Stimulated activated CD4-positive, alpha-beta T cell treated with anti-CD3 and anti-CD28 coated beads, TNF-alpha, amount 100 ng/mL, for 24 hours (primary cell): ENCODE measurements around the gene ECEL1.
"Not testable (repeated sequence)": the region's sequence is repeated elsewhere in the genome, so short reads cannot be mapped to it uniquely, and the experiment has no call there.

Experiments used
- DNase-seq, 3 experiments: peaks; one replicate each; pipeline ENCODE4 v3.0.0-alpha.2; 2020; ENCODE audit warnings: low read depth in 3 of 3

ECEL1 gene, protein sequence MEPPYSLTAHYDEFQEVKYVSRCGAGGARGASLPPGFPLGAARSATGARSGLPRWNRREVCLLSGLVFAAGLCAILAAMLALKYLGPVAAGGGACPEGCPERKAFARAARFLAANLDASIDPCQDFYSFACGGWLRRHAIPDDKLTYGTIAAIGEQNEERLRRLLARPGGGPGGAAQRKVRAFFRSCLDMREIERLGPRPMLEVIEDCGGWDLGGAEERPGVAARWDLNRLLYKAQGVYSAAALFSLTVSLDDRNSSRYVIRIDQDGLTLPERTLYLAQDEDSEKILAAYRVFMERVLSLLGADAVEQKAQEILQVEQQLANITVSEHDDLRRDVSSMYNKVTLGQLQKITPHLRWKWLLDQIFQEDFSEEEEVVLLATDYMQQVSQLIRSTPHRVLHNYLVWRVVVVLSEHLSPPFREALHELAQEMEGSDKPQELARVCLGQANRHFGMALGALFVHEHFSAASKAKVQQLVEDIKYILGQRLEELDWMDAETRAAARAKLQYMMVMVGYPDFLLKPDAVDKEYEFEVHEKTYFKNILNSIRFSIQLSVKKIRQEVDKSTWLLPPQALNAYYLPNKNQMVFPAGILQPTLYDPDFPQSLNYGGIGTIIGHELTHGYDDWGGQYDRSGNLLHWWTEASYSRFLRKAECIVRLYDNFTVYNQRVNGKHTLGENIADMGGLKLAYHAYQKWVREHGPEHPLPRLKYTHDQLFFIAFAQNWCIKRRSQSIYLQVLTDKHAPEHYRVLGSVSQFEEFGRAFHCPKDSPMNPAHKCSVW

DNA sequence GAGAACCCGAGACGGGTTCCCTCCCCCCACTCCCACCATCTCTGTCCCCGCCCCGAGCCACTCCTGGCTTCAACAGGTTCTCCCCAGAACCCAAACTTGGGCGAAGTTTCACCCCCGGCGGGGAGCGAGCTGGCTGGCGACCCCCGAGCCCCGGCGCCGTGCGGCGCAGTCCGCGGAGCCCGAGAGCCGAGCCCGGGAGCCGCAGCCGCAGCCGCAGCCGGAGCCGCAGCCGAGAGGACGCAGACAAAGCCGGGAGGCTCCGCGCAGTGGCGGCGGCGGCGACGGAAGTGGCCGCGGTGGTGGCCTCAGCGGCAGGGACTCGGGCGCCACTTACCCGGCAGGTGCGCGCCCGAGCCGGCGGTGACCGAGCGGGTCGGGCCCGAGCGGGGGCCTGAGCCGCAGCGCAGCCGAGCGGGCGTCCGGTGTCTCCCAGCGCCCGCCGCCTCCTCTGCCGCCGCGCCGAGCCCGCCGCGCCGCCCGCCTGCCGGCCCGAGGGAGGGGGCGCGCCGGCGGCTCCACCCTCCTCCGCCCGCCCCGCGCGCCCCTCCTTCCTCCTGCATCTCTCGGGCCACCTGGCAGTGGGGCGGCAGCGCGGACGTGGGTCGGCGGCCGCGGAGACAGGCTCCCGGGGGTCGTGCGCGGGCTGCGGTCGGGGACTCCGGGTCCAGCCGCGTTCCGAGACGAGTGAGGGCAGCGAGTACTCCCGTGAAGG is at the start of gene ECEL1:
TSS of gene ECEL1 (minus strand) at position 450 of the 712 bp plus-strand sequence. CDS start 1,181 bp downstream, outside the sequence.
- no peak for DNase-seq

DNA sequence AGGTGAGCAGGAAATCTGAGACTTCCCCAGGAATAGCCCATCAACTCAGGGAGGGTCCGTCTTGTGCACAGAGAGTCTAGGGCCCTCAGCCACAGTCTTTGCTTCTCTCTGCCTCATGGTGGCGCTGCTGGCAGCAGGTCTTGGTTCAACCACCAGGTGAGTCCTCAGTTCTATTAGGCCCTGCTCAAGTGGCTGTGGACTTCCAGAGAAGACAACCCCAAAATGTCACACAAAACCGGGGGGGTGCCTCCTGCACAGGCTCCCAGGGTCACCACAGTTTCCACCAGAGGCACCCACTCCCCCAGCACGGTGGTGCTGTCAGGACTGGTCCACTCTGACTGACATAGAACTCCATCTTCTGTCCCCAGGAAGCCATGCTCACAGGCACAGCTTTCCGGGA is 49.4 kb upstream of the ECEL1 start:
- no peak for DNase-seq

DNA sequence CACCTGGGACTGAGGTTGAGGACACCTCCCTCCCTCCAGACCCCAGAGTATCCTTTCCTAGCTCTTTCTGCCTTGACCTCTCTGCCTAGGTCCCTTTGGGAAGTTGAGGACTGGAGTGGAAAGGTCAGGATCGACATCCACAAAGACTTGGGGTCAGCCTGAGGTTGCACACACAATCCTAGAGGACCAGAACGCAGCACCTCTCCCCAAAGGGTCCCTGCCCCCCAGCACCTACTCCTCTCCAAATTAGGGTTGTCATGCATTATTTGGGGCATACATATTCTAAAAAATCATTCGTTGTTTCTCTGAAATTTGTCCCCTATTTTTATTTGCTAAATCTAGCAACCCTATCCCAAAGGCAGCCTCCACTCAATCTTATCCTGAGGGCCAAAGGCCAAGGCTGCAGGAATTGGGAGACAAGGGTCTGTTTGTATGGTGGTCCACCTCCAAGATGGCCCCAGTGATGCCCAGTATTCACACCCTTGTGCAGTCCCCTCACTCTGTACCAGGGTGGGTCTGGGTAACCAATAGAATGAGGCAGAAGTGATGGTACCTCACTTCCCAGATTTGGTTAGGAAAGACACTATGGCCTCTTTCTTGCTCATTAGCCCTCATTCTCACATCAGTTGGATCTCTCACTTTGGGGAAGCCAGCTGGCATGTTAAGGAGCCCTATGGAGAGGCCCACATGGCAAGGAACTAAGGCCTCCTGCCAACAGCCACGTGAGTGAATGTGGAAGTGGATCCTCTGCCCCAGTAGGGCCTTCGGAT is 48.3 kb upstream of the ECEL1 start:
- DNase-seq = no peak

DNA sequence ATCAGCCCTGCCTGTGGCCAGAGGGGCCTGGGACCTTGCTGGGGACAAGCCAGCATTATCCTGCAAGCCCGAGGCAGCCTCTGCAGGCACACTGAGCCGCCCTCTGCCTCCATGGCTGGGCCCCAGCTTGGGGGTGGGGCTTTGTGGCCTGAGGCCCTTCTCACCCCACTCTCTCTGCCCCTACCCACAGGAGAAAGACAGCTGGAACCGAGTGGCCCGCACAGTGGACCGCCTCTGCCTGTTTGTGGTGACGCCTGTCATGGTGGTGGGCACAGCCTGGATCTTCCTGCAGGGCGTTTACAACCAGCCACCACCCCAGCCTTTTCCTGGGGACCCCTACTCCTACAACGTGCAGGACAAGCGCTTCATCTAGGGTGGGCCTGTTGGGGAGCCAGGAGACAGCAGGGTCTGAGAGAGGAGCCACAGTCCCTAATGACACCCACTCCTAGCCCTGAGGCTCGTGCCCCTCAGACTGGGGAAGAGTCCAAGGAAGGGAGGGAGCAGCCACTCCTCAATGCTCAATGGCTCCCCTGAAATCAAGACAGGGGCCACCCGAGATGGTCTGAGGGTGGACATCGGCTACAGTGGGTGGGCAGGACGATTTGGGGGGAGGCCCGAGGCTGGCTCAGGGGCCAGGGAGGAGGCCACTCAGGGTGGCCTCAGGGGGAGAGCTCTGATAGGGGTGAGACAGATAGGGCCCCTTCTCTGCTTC is 47.5 kb upstream of the ECEL1 start:
- no peak for DNase-seq

DNA sequence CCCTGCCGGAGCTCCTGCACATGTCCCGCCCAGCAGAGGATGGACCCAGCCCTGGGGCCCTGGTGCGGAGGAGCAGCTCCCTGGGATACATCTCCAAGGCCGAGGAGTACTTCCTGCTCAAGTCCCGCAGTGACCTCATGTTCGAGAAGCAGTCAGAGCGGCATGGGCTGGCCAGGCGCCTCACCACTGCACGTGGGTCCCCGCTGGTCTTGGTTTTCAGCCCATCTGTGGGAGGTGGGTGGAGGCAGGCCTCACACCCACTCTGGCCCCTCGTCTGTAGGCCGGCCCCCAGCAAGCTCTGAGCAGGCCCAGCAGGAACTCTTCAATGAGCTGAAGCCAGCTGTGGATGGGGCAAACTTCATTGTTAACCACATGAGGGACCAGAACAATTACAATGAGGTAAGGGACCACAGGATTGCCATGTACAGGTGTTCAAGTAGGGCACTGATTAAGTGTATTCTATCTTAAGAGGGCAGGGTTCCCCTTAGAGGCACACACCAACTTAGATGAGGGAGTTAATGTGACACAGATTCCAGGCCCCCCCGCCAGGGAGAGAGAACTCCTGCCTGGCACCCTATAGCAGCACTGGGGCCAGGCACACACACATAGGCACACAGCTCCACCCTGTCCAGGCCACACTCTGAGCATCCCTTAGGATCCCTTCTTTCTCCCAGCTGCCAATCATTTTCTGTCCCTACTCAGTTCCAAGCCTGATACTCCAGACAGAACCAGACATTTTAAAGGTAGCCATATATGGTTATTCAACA is 46.5 kb upstream of the ECEL1 start:
- DNase-seq = no peak

DNA sequence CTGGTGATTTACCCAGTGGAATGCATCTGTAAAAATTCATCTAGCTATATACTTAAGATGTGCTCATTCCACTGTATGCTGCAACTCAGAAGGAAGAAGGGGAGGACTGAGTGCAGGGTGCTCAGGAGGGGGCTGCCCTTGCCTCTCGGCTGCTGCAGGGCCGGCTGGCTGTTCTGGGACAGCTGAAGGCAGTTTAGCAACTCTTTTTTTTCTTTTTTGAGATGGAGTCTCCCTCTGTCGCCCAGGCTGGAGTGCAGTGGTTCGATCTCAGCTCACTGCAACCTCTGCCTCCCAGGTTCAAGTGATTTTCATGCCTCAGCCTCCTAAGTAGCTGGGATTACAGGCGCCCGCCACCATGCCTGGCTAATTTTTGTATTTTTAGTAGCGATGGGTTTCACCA is 45.2 kb upstream of the ECEL1 start:
- DNase-seq = not testable (repeated sequence)

DNA sequence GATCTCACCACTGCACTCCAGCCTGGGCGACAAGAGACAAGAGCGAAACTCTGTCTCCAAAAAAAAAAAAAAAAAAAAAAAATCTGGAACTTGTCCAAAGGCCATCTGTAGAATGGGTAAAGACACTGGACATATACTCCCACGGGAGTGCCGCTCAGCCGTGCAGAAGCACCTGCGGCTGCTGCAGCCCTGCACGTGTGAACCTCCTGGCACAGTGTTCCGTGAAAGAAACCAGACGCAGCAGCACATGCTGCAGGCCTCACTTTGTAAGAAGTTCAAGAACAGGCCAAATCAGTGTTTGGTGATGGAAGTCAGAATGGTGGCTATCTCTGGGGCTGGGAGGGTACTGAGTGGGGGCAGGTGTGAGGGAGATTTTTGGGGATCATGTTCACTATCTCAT is 44.8 kb upstream of the ECEL1 start:
- DNase-seq = no peak

DNA sequence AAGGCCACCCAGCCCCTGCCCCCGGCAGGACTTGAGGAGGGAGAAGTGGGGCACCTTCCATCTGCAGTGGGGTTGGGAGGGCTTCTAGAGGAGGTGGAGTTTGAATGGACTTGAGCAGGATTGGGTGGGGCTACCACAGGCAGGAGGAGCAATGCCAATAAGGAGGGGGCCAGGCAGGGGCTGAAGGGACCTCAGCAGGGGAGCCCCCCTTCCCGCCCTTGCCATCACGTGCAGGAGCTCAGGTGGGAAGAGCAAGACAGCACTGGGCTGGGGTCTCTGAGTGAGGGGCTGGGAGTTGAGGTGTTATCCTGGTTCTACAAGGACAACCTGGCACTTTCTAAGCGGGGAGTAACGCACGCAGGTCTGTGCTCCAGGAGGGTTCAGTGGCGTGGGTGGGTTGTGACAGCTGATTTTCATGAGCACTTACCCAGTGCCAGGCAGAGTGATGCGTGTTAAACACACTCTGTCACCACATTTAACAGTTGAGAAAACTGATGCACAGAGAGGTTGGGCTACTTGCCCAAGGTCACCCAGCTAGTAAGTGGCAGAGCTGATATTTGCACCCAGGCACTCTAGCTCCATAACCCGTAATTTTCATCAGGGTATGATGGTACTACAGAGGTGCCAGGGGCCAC is 43.1 kb upstream of the ECEL1 start:
- DNase-seq = no peak

DNA sequence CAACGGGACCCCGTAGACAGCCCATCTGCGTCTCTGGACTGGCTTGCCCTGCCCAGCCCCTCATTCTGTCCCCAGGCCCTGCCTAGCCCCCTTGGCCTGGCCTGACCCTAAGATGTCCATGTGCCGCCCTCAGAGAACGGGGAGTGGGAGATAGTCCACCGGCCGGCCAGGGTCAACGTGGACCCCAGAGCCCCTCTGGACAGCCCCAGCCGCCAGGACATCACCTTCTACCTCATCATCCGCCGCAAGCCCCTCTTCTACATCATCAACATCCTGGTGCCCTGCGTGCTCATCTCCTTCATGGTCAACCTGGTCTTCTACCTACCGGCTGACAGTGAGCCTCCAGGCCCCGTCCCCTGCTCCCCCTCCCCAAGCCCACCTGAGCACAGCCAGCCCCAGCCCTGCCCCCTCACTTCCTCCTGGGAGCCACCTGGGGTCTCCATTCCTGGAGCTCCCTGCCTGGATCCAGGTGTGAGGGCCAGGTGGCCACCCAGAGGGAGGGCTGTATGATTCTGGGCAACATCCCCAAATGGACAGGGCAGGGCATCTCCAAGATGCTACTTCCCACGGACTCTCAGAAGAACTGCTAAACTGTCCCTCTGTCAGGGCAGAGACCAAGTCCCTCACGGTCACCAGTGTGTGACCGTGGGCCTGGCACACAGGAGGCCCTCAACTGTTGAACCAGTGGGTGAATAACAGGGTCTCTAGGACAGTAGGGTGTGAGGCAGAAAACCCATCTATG is 42.3 kb upstream of the ECEL1 start:
- no peak for DNase-seq

DNA sequence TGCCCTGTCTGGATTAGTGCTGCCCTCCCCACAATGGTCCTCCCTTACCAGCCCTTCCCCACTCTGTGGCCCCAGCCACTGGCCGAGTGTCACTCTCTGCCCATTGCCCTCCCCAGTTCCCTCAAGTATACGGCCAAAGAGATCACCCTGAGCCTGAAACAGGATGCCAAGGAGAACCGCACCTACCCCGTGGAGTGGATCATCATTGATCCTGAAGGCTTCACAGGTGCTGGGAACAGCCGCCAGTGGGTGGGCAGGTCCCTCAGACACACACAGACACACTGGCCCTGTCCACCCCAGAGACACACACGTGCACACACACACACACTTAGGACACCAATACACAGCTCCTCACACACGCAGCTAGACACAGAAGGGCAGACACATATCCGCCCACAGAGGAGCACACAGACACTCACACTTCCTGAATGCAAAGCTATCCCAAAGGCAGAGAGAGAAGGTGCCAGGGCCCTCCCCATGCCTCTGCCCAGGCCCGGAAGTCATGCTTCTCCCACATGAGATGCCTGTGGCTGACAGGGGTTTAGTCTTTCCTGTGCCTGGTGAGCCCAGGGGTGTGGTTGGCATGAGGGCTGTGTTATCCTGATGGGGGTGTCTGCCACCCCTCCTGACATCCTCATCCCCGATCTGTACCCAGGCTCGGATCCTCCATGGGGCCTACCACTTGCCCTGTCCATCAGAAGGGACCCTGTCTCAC is 41.3 kb upstream of the ECEL1 start:
- DNase-seq = no peak

DNA sequence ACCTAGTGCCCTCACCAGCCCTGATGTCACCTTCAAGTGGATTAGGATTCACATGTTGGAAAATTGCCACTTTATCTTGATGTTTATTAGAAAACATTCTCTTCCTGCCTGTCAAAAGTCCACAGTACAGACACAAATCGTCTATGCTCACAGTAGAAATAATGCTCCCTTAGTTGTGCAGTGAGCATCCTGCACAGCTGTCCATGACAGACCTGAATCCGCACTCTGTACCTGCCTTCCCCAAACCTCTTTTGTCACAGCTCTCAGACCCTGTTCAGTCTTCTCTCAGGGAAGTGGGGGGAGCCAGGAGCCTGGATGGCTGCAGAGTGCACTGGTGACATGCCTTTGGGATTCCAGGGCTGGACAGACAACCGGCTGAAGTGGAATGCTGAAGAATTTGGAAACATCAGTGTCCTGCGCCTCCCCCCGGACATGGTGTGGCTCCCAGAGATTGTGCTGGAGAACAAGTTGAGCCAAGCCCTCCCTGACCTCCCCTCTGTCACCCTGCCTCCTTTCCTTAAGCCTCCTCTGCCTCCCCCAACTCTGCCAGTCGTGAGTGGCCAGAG is 40.4 kb upstream of the ECEL1 start:
- DNase-seq = no peak

DNA sequence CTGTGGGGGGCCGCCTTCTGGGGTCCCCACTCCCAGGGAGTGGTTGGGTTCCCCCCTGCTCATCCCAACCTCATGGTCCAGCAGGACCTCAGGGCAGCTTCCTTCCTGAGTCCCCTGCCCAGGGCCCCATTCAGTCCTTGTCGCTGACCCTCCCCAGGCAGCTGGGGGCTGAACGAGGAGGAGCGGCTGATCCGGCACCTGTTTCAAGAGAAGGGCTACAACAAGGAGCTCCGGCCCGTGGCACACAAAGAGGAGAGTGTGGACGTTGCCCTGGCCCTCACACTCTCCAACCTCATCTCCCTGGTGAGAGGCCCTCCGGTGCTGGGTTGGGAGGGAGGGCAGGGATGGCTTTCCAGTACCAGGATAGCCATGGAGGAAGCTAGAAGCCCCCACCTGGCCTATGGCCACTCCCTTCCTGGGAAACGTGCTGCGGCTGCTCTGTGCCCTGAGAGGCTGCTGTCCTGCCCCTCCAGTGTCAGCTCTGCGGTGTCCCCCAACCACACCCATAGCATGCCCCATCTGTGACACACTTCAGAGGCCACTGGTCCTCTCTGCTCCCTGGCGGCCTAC is 38.8 kb upstream of the ECEL1 start:
- no peak for DNase-seq

DNA sequence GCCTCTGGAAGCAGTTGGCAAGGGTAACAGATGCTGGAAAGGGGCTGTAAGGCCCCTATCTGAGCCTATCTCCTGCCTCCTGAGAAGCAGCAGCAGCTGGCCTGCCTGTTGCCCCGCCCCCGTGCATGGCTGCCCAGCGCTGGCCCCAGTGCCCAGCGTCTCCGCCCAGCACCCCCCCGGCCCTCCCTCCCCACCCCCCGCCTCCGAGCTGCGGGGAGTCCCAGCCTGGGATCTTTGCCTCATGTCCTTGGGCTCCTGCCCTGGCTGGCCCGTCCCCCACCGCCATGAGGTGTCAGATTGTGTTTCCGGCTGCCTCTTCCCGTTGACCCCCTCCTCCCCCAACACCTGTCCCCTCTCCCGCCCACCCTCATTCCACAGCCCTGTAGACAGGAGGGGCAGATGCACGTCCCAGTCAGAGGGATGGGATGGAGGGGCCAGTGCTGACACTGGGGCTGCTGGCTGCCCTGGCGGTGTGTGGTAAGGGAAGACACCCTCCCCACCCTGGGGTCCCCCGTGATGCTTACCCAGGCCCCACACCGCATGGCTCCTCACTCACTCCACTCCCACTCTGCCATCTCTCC is 38.2 kb upstream of the ECEL1 start, which contains the start of gene CHRND:
TSS of gene CHRND (plus strand) at position 370 of the 581 bp plus-strand sequence. CDS start at position 426, 56 bp downstream.
- DNase-seq = no peak

DNA sequence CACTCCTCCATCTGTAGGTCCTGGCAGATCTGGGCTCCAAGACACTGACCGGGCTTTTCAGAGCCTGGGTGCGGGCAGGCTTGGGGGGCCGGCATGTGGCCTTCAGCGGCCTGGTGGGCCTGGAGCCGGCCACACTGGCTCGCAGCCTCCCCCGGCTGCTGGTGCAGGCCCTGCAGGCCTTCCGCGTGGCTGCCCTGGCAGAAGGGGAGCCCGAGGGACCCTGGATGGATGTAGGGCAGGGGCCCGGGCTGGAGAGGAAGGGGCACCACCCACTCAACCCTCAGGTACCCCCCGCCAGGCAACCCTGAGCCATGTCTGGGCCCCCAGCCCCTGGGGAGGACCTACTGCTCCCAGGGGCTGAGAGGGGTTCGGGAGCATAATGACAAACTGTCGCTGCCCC is 37.6 kb upstream of the ECEL1 start:
- DNase-seq = no peak

DNA sequence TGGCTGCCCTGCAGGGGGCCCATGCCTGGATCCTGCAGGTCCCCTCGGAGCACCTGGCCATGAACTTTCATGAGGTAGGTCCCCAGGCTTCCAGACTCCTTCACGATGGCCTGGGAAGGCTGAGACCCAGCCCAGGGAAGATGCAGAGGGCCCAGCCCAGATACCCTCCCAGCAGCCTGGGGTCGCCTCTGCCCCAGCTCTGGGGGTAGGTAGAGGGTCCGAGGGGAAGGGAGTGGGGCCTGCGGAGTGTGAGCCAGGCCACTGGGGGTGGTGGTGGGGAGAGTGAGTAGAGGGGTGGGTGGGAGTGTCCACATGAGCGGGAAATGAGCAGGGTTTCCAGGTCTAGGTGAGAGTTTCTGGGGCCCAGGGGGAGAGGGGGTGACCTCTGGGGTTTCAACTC is 37.1 kb upstream of the ECEL1 start:
- DNase-seq = no peak

DNA sequence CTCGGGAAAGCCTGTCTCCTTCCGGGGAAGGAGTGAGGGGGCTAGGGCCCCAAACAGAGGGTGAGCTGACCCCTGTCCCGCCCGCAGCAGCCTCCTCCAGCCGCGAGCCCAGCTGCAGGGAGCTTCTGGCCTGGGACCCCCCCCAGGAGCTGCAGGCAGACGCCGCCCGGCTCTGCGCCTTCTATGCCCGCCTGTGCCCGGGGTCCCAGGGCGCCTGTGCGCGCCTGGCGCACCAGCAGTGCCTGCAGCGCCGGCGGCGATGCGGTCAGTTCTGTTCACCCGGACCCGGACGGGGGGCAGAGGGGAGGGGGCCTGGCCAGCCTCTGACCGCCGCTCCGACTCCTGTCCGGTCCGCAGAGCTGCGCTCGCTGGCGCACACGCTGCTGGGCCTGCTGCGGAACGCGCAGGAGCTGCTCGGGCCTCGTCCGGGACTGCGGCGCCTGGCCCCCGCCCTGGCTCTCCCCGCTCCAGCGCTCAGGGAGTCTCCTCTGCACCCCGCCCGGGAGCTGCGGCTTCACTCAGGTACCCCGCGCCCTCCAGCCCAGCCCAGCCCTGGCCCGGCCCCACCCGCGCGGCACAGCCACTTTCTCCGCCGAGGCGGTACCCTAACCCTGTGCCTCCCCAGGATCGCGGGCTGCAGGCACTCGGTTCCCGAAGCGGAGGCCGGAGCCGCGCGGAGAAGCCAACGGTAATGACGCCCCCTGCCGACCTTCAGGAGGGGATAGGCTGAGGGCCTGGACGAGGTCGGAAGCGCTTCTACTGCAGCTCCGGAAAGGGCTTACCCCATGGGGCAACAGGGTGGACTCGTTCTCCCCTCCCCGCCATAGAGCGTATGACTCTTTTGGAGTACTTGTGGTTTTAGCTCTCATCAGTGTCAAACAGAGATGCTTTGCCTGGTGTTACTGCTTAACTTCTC is 36.3 kb upstream of the ECEL1 start:
- peak in 2 of 3 experiments; percentile 11 to 51 for DNase-seq
